ENCODE measurements around the gene CLDN17. TPM values are rescaled to one million over a fixed set of nuclear protein-coding genes. Genes with fewer than 3 reads are reported as not detected.
A peak's percentile ranks its signal among the peaks of the same experiment; 100 is the strongest.

Gene CLDN17
- total RNA-seq, 1 experiment from 2014 or later = not detected

DNA sequence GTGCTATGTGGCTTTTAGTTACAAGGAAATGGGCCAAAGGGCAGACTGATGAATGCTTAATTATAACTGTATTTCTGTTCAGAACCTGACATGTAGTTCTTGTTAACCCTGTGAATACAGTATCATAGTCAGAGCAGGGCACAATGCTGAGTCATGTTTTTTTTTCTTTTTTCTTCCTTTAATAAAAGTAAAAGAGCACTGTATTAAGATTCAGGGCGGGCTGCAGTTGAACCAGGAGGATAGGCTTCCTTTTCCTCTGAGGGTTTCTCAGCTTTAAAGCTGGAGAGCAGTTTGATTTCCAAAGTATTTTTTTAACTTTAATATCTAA is 40.6 kb upstream of the CLDN17 start:
- no peak overlapping the region for H2BK15ac ChIP-seq (ENCODE audit: low read depth, low read length)
- no peak overlapping the region for H2BK20ac ChIP-seq (ENCODE audit: low read depth, low read length, poor library complexity, severe bottlenecking)
- no peak overlapping the region for H2BK12ac ChIP-seq (ENCODE audit: insufficient read length, low read depth, low read length)
- no peak overlapping the region for H3K14ac ChIP-seq (ENCODE audit: insufficient read depth, low read length)
- no peak for TF ChIP-seq CTCF (conservative IDR thresholded peaks at IDR 0.05)
- no peaks in the 10 kb centered on the region for H4K20me1 ChIP-seq (ENCODE audit: control insufficient read depth, insufficient read depth, insufficient read length)
- H3K56ac ChIP-seq (ENCODE audit: insufficient read length, low read depth, low read length) = no peak overlapping the region
- Mint-ChIP-seq H3K27ac (0 out of 7 replicates have a peak overlapping the region, but pooled peaks of 1 of the 3 experiments have one; percentile 8), H3K4me3 (no peak overlapping the region), H3K27me3 (ENCODE audit: low read depth) (no peaks in the 10 kb centered on the region; the same call in 1 of the 2 replicates), H3K9me3 (no peaks in the 10 kb centered on the region; a peak in 1 of 5 replicates), H3K36me3 (ENCODE audit: insufficient read depth in 1 of 3, low read depth in 3 of 3) (no peaks in the 10 kb centered on the region), H3K4me1 (peaks cover 8 to 9% of the 10 kb centered on the region in 2 experiments)
- H2BK120ac ChIP-seq (ENCODE audit: low read depth, low read length, poor library complexity, severe bottlenecking) = no peak overlapping the region
- H2AFZ ChIP-seq (ENCODE audit: low read length) = no peak overlapping the region
- no peak overlapping the region for H3K27ac ChIP-seq (ENCODE audit: insufficient read length, low read depth, low read length)
- no peak overlapping the region for H2BK5ac ChIP-seq (ENCODE audit: insufficient read length, low read length)
- no peak overlapping the region for H3K4me2 ChIP-seq (ENCODE audit: insufficient read depth, insufficient read length, low read length)
- H3K4me1 ChIP-seq (ENCODE audit: insufficient read depth, low read length) = no peaks in the 10 kb centered on the region; the same call in 1 of the 2 replicates
- H4K5ac ChIP-seq (ENCODE audit: insufficient read length, low read depth, low read length) = no peak overlapping the region
- H3K18ac ChIP-seq (ENCODE audit: insufficient read length, low read depth, low read length) = no peak overlapping the region
- H3T11ph ChIP-seq (ENCODE audit: low read length) = no peak overlapping the region
- H4K91ac ChIP-seq (ENCODE audit: insufficient read length, low read depth, low read length) = no peak overlapping the region
- no peaks in the 10 kb centered on the region for H3K9me3 ChIP-seq (ENCODE audit: control insufficient read depth, low read depth, low read length)
- H3K79me2 ChIP-seq (ENCODE audit: insufficient read depth, low read length) = no peaks in the 10 kb centered on the region
- no CpG with 5 or more reads among the region's 1 CpG for WGBS (ENCODE audit: extremely low coverage, insufficient read length, low lambda C conversion rate)
- no peaks in the 10 kb centered on the region for H3K27me3 ChIP-seq (ENCODE audit: insufficient read depth, low read length)
- no peaks in the 10 kb centered on the region for H3K79me1 ChIP-seq (ENCODE audit: insufficient read depth, low read depth, low read length, poor library complexity, severe bottlenecking)
- no peak overlapping the region for H2AK5ac ChIP-seq (ENCODE audit: insufficient read length, low read length)
- H4K8ac ChIP-seq (replicated peaks; ENCODE audit: insufficient read length, low read depth, low read length) = no peak overlapping the region
- no peak overlapping the region for H3K4ac ChIP-seq (ENCODE audit: low read depth, low read length)
- H3K23ac ChIP-seq (ENCODE audit: insufficient read length, low read depth, low read length) = no peak overlapping the region
- no peak overlapping the region for H3K9ac ChIP-seq (ENCODE audit: extremely low read depth, insufficient read length, low read length)
- H3K23me2 ChIP-seq (ENCODE audit: insufficient read length, low read depth, low read length, poor library complexity, severe bottlenecking) = no peaks in the 10 kb centered on the region
- no peak for DNase-seq

Data from H9 (cell line).